ENCODE results near the gene VAV2.

The VAV2 gene

GRCh38 chr9:133889584-133890301 lies 102.4 kb downstream of the VAV2 start:
- no peak for TF ChIP-seq CTCF (IDR thresholded peaks at IDR 0.05; ENCODE audit: low read depth, low read length, missing control alignments)
- no peak overlapping the region for H3K4me3 ChIP-seq (ENCODE audit: low read depth, low read length)
- no peak for DNase-seq (ENCODE audit: low read depth)

GRCh38 chr9:133888809-133889491 lies 103.2 kb downstream of the VAV2 start:
- DNase-seq (ENCODE audit: low read depth): no peak
- H3K4me3 ChIP-seq (ENCODE audit: low read depth, low read length): no peak overlapping the region
- TF ChIP-seq CTCF (IDR thresholded peaks at IDR 0.05; ENCODE audit: low read depth, low read length, missing control alignments): no peak

- H3K4me3 ChIP-seq (ENCODE audit: low read depth, low read length): no peak overlapping the region
- DNase-seq (ENCODE audit: low read depth): no peak
- TF ChIP-seq CTCF (IDR thresholded peaks at IDR 0.05; ENCODE audit: low read depth, low read length, missing control alignments): no peak
These were observed 103.9 kb downstream of the VAV2 start for GRCh38 chr9:133888048-133888808.

GRCh38 chr9:133887540-133888047 lies 104.5 kb downstream of the VAV2 start:
- no peak for DNase-seq (ENCODE audit: low read depth)
- TF ChIP-seq CTCF (IDR thresholded peaks at IDR 0.05; ENCODE audit: low read depth, low read length, missing control alignments): no peak

GRCh38 chr9:133886563-133887501 lies 105.3 kb downstream of the VAV2 start:
- no peak for TF ChIP-seq CTCF (IDR thresholded peaks at IDR 0.05; ENCODE audit: low read depth, low read length, missing control alignments)
- no peak overlapping the region for H3K4me3 ChIP-seq (ENCODE audit: low read depth, low read length)
- DNase-seq (ENCODE audit: low read depth): no peak

More at GRCh38 chr9:133887540-133888047, 104.5 kb downstream of the VAV2 start:
- H3K4me3 ChIP-seq (ENCODE audit: low read depth, low read length): no peak overlapping the region
